ENCODE data around the gene CTNNA2.

CTNNA2 gene

GRCh38 chr2:80111185-80111584 lies 598.3 kb downstream of the CTNNA2 start:
- in situ Hi-C loops (cut with HindIII; ENCODE audit: low pct_ligation_motif_present, low sequenced_read_pairs): no loop called here
- no peaks in the 10 kb centered on the region for H3K27me3 ChIP-seq (replicated peaks)
- TF ChIP-seq CTCF (IDR thresholded peaks at IDR 0.05; ENCODE audit: low read depth, low read length, missing control alignments): no peak
- DNase-seq: no peak
- no peak overlapping the region for H3K27ac ChIP-seq
- H3K4me3 ChIP-seq (ENCODE audit: low read depth, low read length): no peak overlapping the region
- no peaks in the 10 kb centered on the region for H3K36me3 ChIP-seq (replicated peaks)

- in situ Hi-C loops (cut with HindIII; ENCODE audit: low pct_ligation_motif_present, low sequenced_read_pairs): no loop called here
- Histone ChIP-seq H3K36me3 (replicated peaks) (no peaks in the 10 kb centered on the region), H3K27me3 (replicated peaks) (no peaks in the 10 kb centered on the region), H3K27ac (no peak overlapping the region), H3K4me3 (ENCODE audit: low read depth, low read length) (no peak overlapping the region)
- no peak for DNase-seq
- no peak for TF ChIP-seq CTCF (IDR thresholded peaks at IDR 0.05; ENCODE audit: low read depth, low read length, missing control alignments)
These were observed 599.9 kb downstream of the CTNNA2 start for GRCh38 chr2:80112790-80113189.

- Histone ChIP-seq H3K4me3 (ENCODE audit: low read depth, low read length) (no peak overlapping the region), H3K27ac (no peak overlapping the region), H3K36me3 (replicated peaks) (no peaks in the 10 kb centered on the region), H3K27me3 (replicated peaks) (no peaks in the 10 kb centered on the region)
- no peak for DNase-seq
- no peak for TF ChIP-seq CTCF (IDR thresholded peaks at IDR 0.05; ENCODE audit: low read depth, low read length, missing control alignments)
- in situ Hi-C loops (cut with HindIII; ENCODE audit: low pct_ligation_motif_present, low sequenced_read_pairs): no loop called here
These were observed 600.5 kb downstream of the CTNNA2 start for GRCh38 chr2:80113399-80113798.

- in situ Hi-C loops (cut with HindIII; ENCODE audit: low pct_ligation_motif_present, low sequenced_read_pairs): no loop called here
- Histone ChIP-seq H3K27ac (no peak overlapping the region), H3K4me3 (ENCODE audit: low read depth, low read length) (no peak overlapping the region), H3K36me3 (replicated peaks) (no peaks in the 10 kb centered on the region), H3K27me3 (replicated peaks) (no peaks in the 10 kb centered on the region)
- DNase-seq: no peak
- TF ChIP-seq CTCF (IDR thresholded peaks at IDR 0.05; ENCODE audit: low read depth, low read length, missing control alignments): no peak
These were observed 602.0 kb downstream of the CTNNA2 start for GRCh38 chr2:80114812-80115211.

GRCh38 chr2:80117401-80117800 lies 604.5 kb downstream of the CTNNA2 start:
- TF ChIP-seq CTCF (IDR thresholded peaks at IDR 0.05; ENCODE audit: low read depth, low read length, missing control alignments): no peak
- Histone ChIP-seq H3K4me3 (ENCODE audit: low read depth, low read length) (no peak overlapping the region), H3K36me3 (replicated peaks) (no peaks in the 10 kb centered on the region), H3K27ac (no peak overlapping the region), H3K27me3 (replicated peaks) (no peaks in the 10 kb centered on the region)
- no peak for DNase-seq
- in situ Hi-C loops (cut with HindIII; ENCODE audit: low pct_ligation_motif_present, low sequenced_read_pairs): no loop called here

GRCh38 chr2:80120866-80121265 lies 608.0 kb downstream of the CTNNA2 start:
- no peak for TF ChIP-seq CTCF (IDR thresholded peaks at IDR 0.05; ENCODE audit: low read depth, low read length, missing control alignments)
- in situ Hi-C loops (cut with HindIII; ENCODE audit: low pct_ligation_motif_present, low sequenced_read_pairs): no loop called here
- no peak for DNase-seq
- no peaks in the 10 kb centered on the region for H3K36me3 ChIP-seq (replicated peaks)
- no peak overlapping the region for H3K4me3 ChIP-seq (ENCODE audit: low read depth, low read length)
- no peak overlapping the region for H3K27ac ChIP-seq
- H3K27me3 ChIP-seq (replicated peaks): no peaks in the 10 kb centered on the region

All from brain microvascular endothelial cell (primary cell).